Measurements from ENCODE around the gene TBC1D5. TPM values are rescaled to one million over a fixed set of nuclear protein-coding genes. Genes with fewer than 3 reads are reported as not detected.

Gene TBC1D5
- total and polyA plus RNA-seq, 12 donors = 6.4 to 108 (median 70.7) TPM

GRCh38 chr3:17571686-17572085 is 170.7 kb downstream of the TBC1D5 start:
- Histone ChIP-seq H3K4me3 (no peak overlapping the region), H3K9me3 (replicated peaks in 1 of 3) (peaks cover 0 to 7% (median 0%) of the 10 kb centered on the region in 3 donors), H3K27me3 (no peaks in the 10 kb centered on the region), H3K27ac (no peak overlapping the region), H3K4me1 (replicated peaks in 1 of 2) (no peaks in the 10 kb centered on the region), H3K36me3 (replicated peaks in 1 of 2) (no peaks in the 10 kb centered on the region)
- 78 to 100% (median 85%) methylated on average over 1 of the region's 1 CpG for WGBS, 4 donors
- no peak for DNase-seq
- TF ChIP-seq POLR2A (IDR thresholded peaks at IDR 0.05) (no peak), CTCF (IDR thresholded peaks at IDR 0.05) (no peak)
- intact Hi-C loops (cut with DNase I) = no loop called here

GRCh38 chr3:17562845-17563244 is 179.6 kb downstream of the TBC1D5 start:
- H3K4me1 ChIP-seq (replicated peaks in 1 of 2) = no peaks in the 10 kb centered on the region
- intact Hi-C loops (cut with DNase I) = no loop called here
- DNase-seq = no peak
- no peak overlapping the region for H3K4me3 ChIP-seq
- no peak overlapping the region for H3K27ac ChIP-seq
- TF ChIP-seq POLR2A (IDR thresholded peaks at IDR 0.05) (no peak), CTCF (IDR thresholded peaks at IDR 0.05) (no peak)
- H3K27me3 ChIP-seq = no peaks in the 10 kb centered on the region
- WGBS, 4 donors = 94 to 99% (median 96%) methylated on average over 3 of the region's 3 CpGs
- no peaks in the 10 kb centered on the region for H3K36me3 ChIP-seq (replicated peaks in 1 of 2)
- no peaks in the 10 kb centered on the region for H3K9me3 ChIP-seq (replicated peaks in 1 of 3)

DNA sequence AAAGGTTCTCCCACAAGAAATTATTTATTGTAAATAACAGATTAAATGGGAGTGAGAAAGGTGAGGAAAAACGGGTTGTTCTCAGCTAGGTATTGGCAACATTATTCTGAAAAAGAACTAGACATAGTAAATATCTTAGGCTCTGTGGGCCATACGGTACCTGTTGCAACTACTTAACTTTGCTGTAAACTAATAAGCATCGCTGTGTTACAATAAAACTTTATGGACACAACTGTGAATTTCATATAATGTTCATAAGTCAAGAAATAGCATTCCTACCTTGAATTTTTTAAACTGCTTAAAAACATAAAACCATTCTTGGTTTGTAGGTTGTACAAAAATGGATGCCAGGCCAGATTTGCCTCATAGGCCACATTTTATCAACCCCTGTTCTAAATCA is 183.9 kb downstream of the TBC1D5 start:
- WGBS, 4 donors = 96 to 100% (median 97%) methylated on average over 3 of the region's 3 CpGs
- Histone ChIP-seq H3K27ac (no peak overlapping the region), H3K9me3 (replicated peaks in 1 of 3) (no peaks in the 10 kb centered on the region), H3K4me1 (replicated peaks in 1 of 2) (no peaks in the 10 kb centered on the region), H3K36me3 (replicated peaks in 1 of 2) (no peaks in the 10 kb centered on the region), H3K27me3 (no peaks in the 10 kb centered on the region), H3K4me3 (no peak overlapping the region)
- no peak for DNase-seq
- TF ChIP-seq POLR2A (IDR thresholded peaks at IDR 0.05) (no peak), CTCF (IDR thresholded peaks at IDR 0.05) (no peak)
- intact Hi-C loops (cut with DNase I) = no loop called here

GRCh38 chr3:17557749-17558463 is 184.5 kb downstream of the TBC1D5 start:
- Histone ChIP-seq H3K27me3 (no peaks in the 10 kb centered on the region), H3K36me3 (replicated peaks in 1 of 2) (no peaks in the 10 kb centered on the region), H3K4me3 (no peak overlapping the region), H3K9me3 (replicated peaks in 1 of 3) (no peaks in the 10 kb centered on the region), H3K4me1 (replicated peaks in 1 of 2) (peaks cover 3 to 6% of the 10 kb centered on the region in 2 donors), H3K27ac (no peak overlapping the region)
- no peak for DNase-seq
- 88 to 100% (median 96%) methylated on average over 1 of the region's 1 CpG for WGBS, 4 donors
- intact Hi-C loops (cut with DNase I) = no loop called here
- no peak for TF ChIP-seq POLR2A (IDR thresholded peaks at IDR 0.05)
- no peak for TF ChIP-seq CTCF (IDR thresholded peaks at IDR 0.05)
